ENCODE results near the gene GPC1. TPM values are rescaled to one million over a fixed set of nuclear protein-coding genes. Genes with fewer than 3 reads are reported as not detected.

Gene GPC1
- total and polyA plus RNA-seq, 2 donors (not counting 1 experiment from before 2014, with no cell fraction given): 1.2 to 3.3 TPM

DNA sequence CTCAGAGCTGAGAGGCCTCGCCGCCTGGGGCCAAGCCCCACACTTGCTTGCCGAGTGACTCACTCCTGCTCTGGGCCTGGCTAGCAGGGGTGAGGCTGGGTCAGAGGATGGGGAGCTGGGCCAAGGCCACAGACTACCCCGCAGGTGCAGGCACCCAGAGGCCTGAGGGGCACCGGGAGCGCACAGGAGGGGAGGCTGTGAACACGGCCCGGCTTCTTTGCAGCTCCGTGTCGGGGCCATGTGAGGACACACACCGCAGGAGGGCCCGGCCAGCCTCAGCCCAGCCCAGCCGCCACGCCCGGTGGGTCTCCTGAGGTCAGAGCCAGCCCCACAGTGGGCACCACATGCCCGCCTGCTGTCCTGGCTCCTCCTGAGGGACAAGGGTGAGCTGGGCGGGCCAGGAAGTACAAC, 8.4 kb downstream of the GPC1 start:
- ATAC-seq (ENCODE audit: low read depth) (no peak), DNase-seq (no peak)
- ChIA-PET CTCF (no interaction called here), POLR2A (no interaction called here)
- Mint-ChIP-seq H3K9me3 (ENCODE audit: insufficient read depth) (no peaks in the 10 kb centered on the region), H3K27ac (no peak overlapping the region), H3K4me3 (no peak overlapping the region), H3K4me1 (no peaks in the 10 kb centered on the region), H3K27me3 (peaks cover 6% of the 10 kb centered on the region)
- intact Hi-C loops (cut with micrococcal nuclease): no loop called here
- no peaks in the 10 kb centered on the region for H3K4me1 ChIP-seq (ENCODE audit: control insufficient read depth in 2 of 2, insufficient read depth in 2 of 2, low read length in 2 of 2)
- H3K4me3 ChIP-seq (ENCODE audit: control extremely low read depth in 1 of 5, extremely low read depth in 1 of 5, insufficient read depth in 1 of 5, low read depth in 2 of 5, low read length in 4 of 5): no peak overlapping the region
- peaks cover 0 to 19% (median 0%) of the 10 kb centered on the region in 4 experiments for H3K27me3 ChIP-seq (replicated peaks in 1 of 4; ENCODE audit: control extremely low read depth in 1 of 4, control insufficient read depth in 3 of 4, insufficient read depth in 4 of 4, low read length in 3 of 4)
- no peaks in the 10 kb centered on the region for H4K20me1 ChIP-seq (ENCODE audit: control insufficient read depth, insufficient read depth, low read length, poor library complexity, severe bottlenecking)
- no peaks in the 10 kb centered on the region for H3K36me3 ChIP-seq (replicated peaks in 1 of 2; ENCODE audit: control extremely low read depth in 1 of 2, control insufficient read depth in 1 of 2, extremely low read depth in 1 of 2, insufficient read depth in 2 of 2, low read length in 1 of 2)
- no peak overlapping the region for H3K4me2 ChIP-seq (replicated peaks; ENCODE audit: low read depth, low read length, poor library complexity, severe bottlenecking)
- H3K27ac ChIP-seq (ENCODE audit: low read length in 2 of 2): no peak overlapping the region
- H2AFZ ChIP-seq (ENCODE audit: insufficient read depth, low read depth, low read length, poor library complexity, severe bottlenecking): no peak overlapping the region
- TF ChIP-seq, protein P1, sequence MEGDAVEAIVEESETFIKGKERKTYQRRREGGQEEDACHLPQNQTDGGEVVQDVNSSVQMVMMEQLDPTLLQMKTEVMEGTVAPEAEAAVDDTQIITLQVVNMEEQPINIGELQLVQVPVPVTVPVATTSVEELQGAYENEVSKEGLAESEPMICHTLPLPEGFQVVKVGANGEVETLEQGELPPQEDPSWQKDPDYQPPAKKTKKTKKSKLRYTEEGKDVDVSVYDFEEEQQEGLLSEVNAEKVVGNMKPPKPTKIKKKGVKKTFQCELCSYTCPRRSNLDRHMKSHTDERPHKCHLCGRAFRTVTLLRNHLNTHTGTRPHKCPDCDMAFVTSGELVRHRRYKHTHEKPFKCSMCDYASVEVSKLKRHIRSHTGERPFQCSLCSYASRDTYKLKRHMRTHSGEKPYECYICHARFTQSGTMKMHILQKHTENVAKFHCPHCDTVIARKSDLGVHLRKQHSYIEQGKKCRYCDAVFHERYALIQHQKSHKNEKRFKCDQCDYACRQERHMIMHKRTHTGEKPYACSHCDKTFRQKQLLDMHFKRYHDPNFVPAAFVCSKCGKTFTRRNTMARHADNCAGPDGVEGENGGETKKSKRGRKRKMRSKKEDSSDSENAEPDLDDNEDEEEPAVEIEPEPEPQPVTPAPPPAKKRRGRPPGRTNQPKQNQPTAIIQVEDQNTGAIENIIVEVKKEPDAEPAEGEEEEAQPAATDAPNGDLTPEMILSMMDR (IDR thresholded peaks at IDR 0.05): no peak
- no peak for TF ChIP-seq EZH2 (IDR thresholded peaks at IDR 0.05; ENCODE audit: borderline replicate concordance, insufficient read depth, low read depth, low read length, poor library complexity, severe bottlenecking)
- no peaks in the 10 kb centered on the region for H3K9me3 ChIP-seq (ENCODE audit: control extremely low read depth in 1 of 3, control insufficient read depth in 2 of 3, insufficient read depth in 1 of 3, low read length in 2 of 3)
- no peaks in the 10 kb centered on the region for H3K79me2 ChIP-seq (ENCODE audit: control insufficient read depth, insufficient read depth, low read length)
- 97% methylated on average over 17 of the region's 17 CpGs for WGBS (ENCODE audit: insufficient coverage)
- H3K9ac ChIP-seq (ENCODE audit: low read length): no peak overlapping the region

DNA sequence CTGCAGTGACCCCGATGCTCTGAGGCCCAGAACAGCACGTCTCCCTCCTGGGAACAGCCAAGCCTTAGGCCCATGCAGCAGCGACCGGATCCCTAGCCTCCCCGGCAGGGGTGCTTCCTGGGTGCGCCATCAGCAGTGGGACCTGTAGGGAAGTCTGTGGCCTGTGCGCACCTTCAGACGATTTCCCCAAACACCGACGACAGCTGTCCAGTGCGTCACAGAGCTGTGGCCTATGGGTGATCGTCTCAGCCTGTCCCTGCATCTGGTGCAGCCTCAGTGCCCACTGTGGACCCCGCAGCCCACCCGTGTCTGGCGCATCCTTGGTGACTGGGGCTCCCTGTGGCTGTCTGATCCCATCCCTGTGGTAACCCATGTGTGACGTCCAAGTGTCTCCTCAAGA, 9.0 kb downstream of the GPC1 start:
- peaks cover 0 to 15% (median 0%) of the 10 kb centered on the region in 4 experiments for H3K27me3 ChIP-seq (replicated peaks in 1 of 4; ENCODE audit: control extremely low read depth in 1 of 4, control insufficient read depth in 3 of 4, insufficient read depth in 4 of 4, low read length in 3 of 4)
- Mint-ChIP-seq H3K9me3 (ENCODE audit: insufficient read depth) (no peaks in the 10 kb centered on the region), H3K27me3 (peaks cover 10% of the 10 kb centered on the region), H3K4me3 (no peak overlapping the region), H3K27ac (no peak overlapping the region), H3K4me1 (peaks cover under 1% of the 10 kb centered on the region)
- ATAC-seq (ENCODE audit: low read depth) (no peak), DNase-seq (no peak)
- no peak overlapping the region for H3K4me3 ChIP-seq (ENCODE audit: control extremely low read depth in 1 of 5, extremely low read depth in 1 of 5, insufficient read depth in 1 of 5, low read depth in 2 of 5, low read length in 4 of 5)
- POLR2A ChIA-PET: no interaction called here
- H3K4me2 ChIP-seq (replicated peaks; ENCODE audit: low read depth, low read length, poor library complexity, severe bottlenecking): no peak overlapping the region
- 81% methylated on average over 16 of the region's 16 CpGs for WGBS (ENCODE audit: insufficient coverage)
- no peak overlapping the region for H3K9ac ChIP-seq (ENCODE audit: low read length)
- no peaks in the 10 kb centered on the region for H4K20me1 ChIP-seq (ENCODE audit: control insufficient read depth, insufficient read depth, low read length, poor library complexity, severe bottlenecking)
- intact Hi-C loops (cut with micrococcal nuclease): no loop called here
- TF ChIP-seq, protein P1 (IDR thresholded peaks at IDR 0.05): no peak
- no peak for TF ChIP-seq EZH2 (IDR thresholded peaks at IDR 0.05; ENCODE audit: borderline replicate concordance, insufficient read depth, low read depth, low read length, poor library complexity, severe bottlenecking)
- H3K36me3 ChIP-seq (replicated peaks in 1 of 2; ENCODE audit: control extremely low read depth in 1 of 2, control insufficient read depth in 1 of 2, extremely low read depth in 1 of 2, insufficient read depth in 2 of 2, low read length in 1 of 2): no peaks in the 10 kb centered on the region
- no peaks in the 10 kb centered on the region for H3K4me1 ChIP-seq (ENCODE audit: control insufficient read depth in 2 of 2, insufficient read depth in 2 of 2, low read length in 2 of 2)
- H3K9me3 ChIP-seq (ENCODE audit: control extremely low read depth in 1 of 3, control insufficient read depth in 2 of 3, insufficient read depth in 1 of 3, low read length in 2 of 3): no peaks in the 10 kb centered on the region
- H3K27ac ChIP-seq (ENCODE audit: low read length in 2 of 2): no peak overlapping the region
- H2AFZ ChIP-seq (ENCODE audit: insufficient read depth, low read depth, low read length, poor library complexity, severe bottlenecking): no peak overlapping the region
- H3K79me2 ChIP-seq (ENCODE audit: control insufficient read depth, insufficient read depth, low read length): no peaks in the 10 kb centered on the region
- CTCF ChIA-PET: no interaction called here
